Measurements from ENCODE around the gene PLAU.
"Not testable (repeated sequence)": the region's sequence is repeated elsewhere in the genome, so short reads cannot be mapped to it uniquely, and the experiment has no call there.

Gene PLAU

DNA sequence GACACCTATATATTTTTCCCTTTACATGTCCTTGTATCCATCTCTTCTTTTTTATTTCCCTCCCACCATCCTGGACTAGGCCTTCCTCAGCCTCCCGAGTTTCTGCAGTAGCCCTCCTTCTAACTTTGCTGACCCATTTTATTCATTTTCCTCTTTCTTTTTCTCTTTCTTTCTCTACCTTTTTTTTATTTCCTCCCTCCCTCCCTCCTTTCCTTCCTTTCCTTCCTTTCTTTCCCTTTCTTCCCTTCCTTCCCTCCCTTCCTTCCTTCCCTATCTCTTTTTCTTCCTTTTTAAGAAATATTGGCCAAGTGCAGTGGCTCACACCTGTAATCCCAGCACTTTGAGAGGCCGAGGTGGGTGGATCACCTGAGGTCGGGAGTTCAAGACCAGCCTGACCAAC, 26.9 kb upstream of the PLAU start:
- Mint-ChIP-seq H3K9me3 (no peaks in the 10 kb centered on the region), H3K4me3 (no peak overlapping the region), H3K36me3 (no peaks in the 10 kb centered on the region), H3K27me3 (peaks cover 25% of the 10 kb centered on the region), H3K27ac (no peak overlapping the region), H3K4me1 (peaks cover 16% of the 10 kb centered on the region)
- DNase-seq, result no peak
- CTCF ChIA-PET, result interaction anchor here (0.7 to 18.8 kb wide), 4 partner anchors 33 to 68 kb away, joined by 3 to 511 read pairs (median 204); no protein-coding TSS in a partner anchor

DNA sequence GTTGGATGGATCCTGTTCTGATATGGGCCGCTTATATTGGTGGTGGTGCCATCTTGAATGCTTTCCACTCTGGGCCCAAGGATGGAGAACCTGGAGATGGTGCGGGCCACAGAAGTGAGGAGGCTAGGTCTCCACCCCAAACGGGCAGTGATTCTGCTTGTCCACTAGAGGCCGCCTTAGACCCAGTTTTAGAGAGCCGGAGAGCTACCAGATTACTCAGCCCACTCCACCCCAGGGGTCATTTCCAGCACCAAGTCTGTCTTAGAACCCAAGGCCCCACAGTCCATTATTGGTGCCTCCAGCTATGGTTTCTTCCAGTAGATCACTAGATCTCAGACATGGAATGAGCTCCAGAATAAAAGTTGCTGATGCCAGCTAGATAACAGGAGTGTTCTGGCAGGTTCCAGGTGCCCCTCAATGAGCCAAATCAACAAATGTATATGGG, 24.8 kb upstream of the PLAU start:
- no peak overlapping the region for H3K27ac Mint-ChIP-seq
- CTCF ChIA-PET, result interaction anchor here (0.6 to 18.8 kb wide), 43 partner anchors 8 to 348 kb away, joined by 3 to 511 read pairs (median 4); partner anchors contain the start of gene PLAU

DNA sequence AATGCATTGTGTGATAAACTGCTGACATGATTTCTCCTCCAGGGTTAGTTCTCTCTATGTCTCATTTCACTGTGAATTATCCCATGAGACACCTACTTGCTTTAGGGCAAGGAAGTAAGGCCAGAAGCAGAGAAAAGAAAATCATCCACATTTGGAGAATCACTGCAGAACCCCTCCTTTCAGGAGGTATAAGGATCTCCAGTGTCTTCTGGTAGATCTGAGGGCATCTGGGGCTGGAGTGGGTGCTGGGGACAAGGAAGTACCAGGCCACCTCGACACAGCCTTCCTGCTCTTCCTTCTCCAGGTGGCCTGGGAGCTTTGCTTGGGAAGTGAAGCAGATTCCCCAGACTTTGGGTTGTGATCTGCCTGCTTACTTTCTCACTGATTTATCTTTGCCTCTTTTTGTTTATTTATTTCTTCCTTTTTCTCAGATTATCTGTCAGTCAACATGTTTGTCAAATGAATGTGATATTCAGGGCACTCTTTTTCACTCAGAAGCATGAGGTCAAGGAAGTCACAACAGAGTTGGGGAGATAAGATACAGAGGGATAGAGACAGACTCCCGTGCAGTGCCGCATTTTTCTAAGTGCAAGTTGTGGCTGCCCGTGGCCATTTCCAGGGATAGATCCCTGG, 24.2 kb upstream of the PLAU start:
- Mint-ChIP-seq H3K27me3 (peaks cover 21% of the 10 kb centered on the region), H3K9me3 (no peaks in the 10 kb centered on the region), H3K27ac (no peak overlapping the region), H3K4me1 (peaks cover 2% of the 10 kb centered on the region), H3K36me3 (no peaks in the 10 kb centered on the region), H3K4me3 (no peak overlapping the region)
- DNase-seq, result no peak
- CTCF ChIA-PET, result interaction anchor here (0.6 to 18.8 kb wide), 50 partner anchors 7 to 348 kb away, joined by 3 to 511 read pairs (median 4); partner anchors contain the start of gene PLAU

More for the DNA sequence above, 24.8 kb upstream of the PLAU start:
- H3K27me3 Mint-ChIP-seq, result peaks cover 18% of the 10 kb centered on the region
- peak; percentile 77 for DNase-seq
- no peak overlapping the region for H3K4me3 Mint-ChIP-seq
- no peaks in the 10 kb centered on the region for H3K9me3 Mint-ChIP-seq
- peaks cover 2% of the 10 kb centered on the region for H3K4me1 Mint-ChIP-seq
- H3K36me3 Mint-ChIP-seq, result no peaks in the 10 kb centered on the region

DNA sequence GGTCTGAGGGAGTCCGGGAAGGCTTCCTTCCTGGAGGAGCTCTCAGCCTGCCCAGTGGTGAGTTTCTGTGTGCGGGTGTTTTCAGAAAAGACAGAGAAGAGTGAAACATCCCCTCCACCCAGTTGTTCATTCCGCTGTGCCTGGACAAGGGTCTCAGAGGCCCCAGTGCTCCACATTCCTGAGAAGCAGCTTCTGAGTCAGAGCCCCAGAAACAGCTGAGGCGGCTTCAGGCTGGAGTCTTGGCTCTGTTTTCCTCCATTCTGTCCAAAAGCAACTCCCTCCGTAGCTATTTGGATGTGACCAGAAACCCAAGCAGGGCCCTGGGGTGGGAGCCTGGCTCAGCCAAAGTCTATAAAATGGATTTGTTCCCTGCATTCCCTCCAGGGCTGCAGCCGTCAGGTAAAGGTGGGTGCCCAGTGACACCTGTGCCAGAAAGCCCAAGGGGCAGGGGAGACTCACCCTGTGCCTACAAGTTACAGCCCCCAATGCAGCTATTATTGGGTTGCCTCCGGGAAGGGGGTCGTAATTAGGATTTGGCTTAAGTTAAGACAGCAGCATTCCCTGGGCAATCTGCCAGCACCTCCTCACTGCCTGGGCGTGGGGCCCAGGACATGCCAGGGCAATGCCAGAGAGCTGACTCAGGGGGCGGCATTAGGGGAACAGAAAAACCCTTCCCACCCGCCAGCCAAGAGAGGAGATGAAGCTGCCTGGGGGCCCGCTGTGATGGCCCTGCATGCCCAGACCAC, 23.5 kb upstream of the PLAU start:
- Mint-ChIP-seq H3K4me3 (no peak overlapping the region), H3K4me1 (peaks cover 2% of the 10 kb centered on the region), H3K27me3 (peaks cover 24% of the 10 kb centered on the region), H3K9me3 (no peaks in the 10 kb centered on the region), H3K27ac (no peak overlapping the region), H3K36me3 (no peaks in the 10 kb centered on the region)
- CTCF ChIA-PET, result interaction anchor here (0.5 to 18.8 kb wide), 24 partner anchors 8 to 218 kb away, joined by 3 to 511 read pairs (median 5); no protein-coding TSS in a partner anchor
- DNase-seq, result no peak

DNA sequence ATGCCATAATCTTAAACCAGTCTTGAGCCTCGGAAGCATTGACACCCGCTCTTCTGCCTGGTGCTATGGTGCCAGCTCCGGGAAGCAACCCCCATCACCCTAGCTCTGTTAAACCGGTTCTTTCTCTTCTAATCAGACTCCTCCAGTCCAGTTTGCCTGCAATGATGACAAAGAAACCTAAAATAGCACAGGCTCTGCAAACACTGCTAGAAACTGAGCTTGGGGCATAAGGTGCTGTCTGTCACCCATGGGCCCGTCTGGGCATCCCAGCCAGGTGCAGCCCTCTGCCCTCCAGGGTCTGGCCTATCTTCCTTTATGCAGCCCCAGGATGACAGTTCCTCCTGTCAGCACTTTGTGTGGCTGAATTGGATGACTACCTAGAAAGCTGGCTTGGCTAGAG, 22.4 kb upstream of the PLAU start:
- no peaks in the 10 kb centered on the region for H3K36me3 Mint-ChIP-seq

DNA sequence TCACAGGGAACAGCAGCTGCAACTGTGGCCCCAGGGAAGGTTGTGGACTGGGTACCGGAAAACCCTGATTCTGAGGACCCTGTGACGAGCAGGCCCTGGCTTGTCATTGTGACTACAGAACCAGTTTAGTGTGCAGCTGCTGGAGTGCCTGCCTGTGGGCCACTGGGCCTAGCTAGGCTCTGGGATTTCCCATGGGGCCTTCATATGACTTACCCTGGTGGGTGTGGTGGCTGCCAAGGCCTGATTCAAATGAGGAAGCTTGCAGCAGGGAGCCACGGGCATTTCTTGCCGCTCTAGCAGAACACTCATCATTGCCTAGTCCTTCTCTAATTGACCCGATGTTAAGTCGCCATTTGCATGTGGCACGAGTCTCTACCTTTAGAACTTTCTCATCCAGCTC, 21.9 kb upstream of the PLAU start:
- Mint-ChIP-seq H3K9me3 (no peaks in the 10 kb centered on the region), H3K36me3 (no peaks in the 10 kb centered on the region), H3K4me1 (peaks cover 2% of the 10 kb centered on the region), H3K4me3 (no peak overlapping the region), H3K27me3 (peaks cover 30% of the 10 kb centered on the region), H3K27ac (no peak overlapping the region)
- DNase-seq, result no peak
- CTCF ChIA-PET, result interaction anchor here (0.7 to 18.8 kb wide), 11 partner anchors 10 to 345 kb away, joined by 3 to 511 read pairs (median 5); partner anchors contain the start of gene PLAU

More for the DNA sequence above, 22.4 kb upstream of the PLAU start:
- no peak for DNase-seq
- Mint-ChIP-seq H3K27me3 (peaks cover 28% of the 10 kb centered on the region), H3K4me3 (no peak overlapping the region), H3K27ac (no peak overlapping the region), H3K4me1 (peaks cover 2% of the 10 kb centered on the region), H3K9me3 (no peaks in the 10 kb centered on the region)
- CTCF ChIA-PET, result interaction anchor here (0.7 to 18.8 kb wide), 11 partner anchors 9 to 215 kb away, joined by 3 to 511 read pairs (median 5); partner anchors contain the start of gene PLAU

DNA sequence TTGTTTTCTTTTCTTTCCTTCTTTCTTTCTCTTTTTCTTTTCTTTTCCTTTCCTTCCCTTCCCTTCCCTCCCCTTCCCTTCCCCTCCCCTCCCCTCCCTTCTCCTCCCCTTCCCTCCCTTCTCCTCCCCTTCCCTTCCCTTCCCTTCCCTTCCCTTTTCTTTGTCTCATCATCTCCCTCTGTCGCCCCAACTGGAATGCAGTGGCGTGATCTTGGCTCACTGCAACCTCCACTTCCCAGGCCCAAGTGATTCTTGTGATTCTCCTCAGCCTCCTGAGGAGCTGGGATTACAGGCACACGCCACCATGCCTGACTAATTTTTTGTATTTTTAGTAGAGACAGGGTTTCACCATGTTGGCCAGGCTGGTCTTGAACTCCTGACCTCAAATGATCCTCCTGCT, 21.5 kb upstream of the PLAU start:
- CTCF ChIA-PET, result interaction anchor here (0.6 to 18.8 kb wide), 12 partner anchors 10 to 1346 kb away, joined by 3 to 511 read pairs (median 6); partner anchors contain the start of genes COMTD1 and PLAU
- peaks cover 31% of the 10 kb centered on the region for H3K27me3 Mint-ChIP-seq
- not testable (repeated sequence) for H3K4me1 Mint-ChIP-seq, H3K36me3 Mint-ChIP-seq, H3K9me3 Mint-ChIP-seq, DNase-seq, H3K27ac Mint-ChIP-seq, H3K4me3 Mint-ChIP-seq

DNA sequence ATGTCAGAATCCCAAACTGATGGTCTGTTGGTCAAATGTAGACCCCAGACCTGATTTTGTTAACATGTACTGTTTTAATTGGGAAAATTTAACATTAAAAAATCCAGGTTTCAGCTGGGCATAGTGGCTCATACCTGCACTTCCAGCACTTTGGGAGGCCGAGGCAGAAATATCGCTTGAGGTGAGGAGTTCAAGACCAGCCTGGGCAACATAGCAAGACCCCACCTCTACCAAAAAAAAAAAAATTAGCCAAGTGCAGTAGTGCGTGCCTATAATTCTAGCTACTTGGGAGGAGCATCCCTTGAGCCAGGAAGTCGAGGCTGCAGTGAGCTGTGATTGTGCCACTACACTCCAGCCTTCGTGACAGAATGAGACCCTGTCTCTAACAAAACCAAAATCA, 20.7 kb upstream of the PLAU start:
- DNase-seq, result no peak
- Mint-ChIP-seq H3K4me3 (no peak overlapping the region), H3K27ac (no peak overlapping the region), H3K27me3 (peaks cover 34% of the 10 kb centered on the region), H3K4me1 (peaks cover 2% of the 10 kb centered on the region), H3K36me3 (no peaks in the 10 kb centered on the region), H3K9me3 (no peaks in the 10 kb centered on the region)
- CTCF ChIA-PET, result interaction anchor here (0.6 to 18.8 kb wide), 8 partner anchors 9 to 1345 kb away, joined by 3 to 511 read pairs (median 5); partner anchors contain the start of gene COMTD1

DNA sequence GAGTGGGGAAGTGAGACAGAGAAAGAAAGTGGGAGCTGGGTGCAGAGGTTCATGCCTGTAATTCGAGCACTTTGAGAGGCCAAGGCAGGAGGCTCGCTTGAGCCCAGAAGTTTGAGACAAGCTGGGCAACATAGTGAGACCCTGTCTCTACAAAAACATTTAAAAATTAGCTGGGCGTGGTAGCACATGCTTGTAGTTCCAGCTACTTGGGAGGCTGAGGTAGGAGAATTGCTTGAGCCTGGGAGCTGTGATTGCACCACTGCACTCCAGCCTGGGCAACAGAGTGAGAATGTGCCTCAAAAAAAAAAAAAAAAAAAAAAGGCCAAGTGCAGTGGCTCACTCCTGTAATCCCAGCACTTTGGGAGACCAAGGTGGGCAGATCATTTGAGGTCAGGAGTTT, 20.1 kb upstream of the PLAU start:
- not testable (repeated sequence) for H3K4me3 Mint-ChIP-seq, H3K4me1 Mint-ChIP-seq, H3K9me3 Mint-ChIP-seq, DNase-seq, H3K36me3 Mint-ChIP-seq, H3K27ac Mint-ChIP-seq
- H3K27me3 Mint-ChIP-seq, result peaks cover 34% of the 10 kb centered on the region
- CTCF ChIA-PET, result interaction anchor here (0.8 to 18.8 kb wide), 7 partner anchors 9 to 190 kb away, joined by 3 to 511 read pairs (median 4); no protein-coding TSS in a partner anchor

DNA sequence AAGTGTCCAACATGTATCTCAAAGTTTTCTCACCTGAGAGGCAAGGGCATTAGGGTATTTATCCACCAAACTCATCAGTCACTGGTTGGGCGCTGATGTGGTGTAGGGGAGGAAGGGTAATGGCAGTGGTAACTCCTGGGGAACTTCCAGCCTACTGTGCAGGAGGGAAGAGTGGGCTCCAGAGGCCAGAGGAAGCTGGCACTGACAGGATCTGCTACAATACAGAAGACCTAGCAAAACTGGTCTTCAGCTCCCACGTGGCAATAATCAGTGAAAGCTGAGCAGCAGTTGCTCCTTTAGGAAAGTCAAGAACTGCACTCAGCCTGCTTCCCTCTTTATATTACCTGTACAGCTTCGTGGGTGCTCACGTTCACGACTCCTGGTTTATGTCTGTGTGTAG, 19.4 kb upstream of the PLAU start:
- Mint-ChIP-seq H3K4me1 (peaks cover 2% of the 10 kb centered on the region), H3K27me3 (peaks cover 34% of the 10 kb centered on the region), H3K4me3 (no peak overlapping the region), H3K36me3 (no peaks in the 10 kb centered on the region), H3K27ac (no peak overlapping the region), H3K9me3 (no peaks in the 10 kb centered on the region)
- DNase-seq, result no peak
- CTCF ChIA-PET, result interaction anchor here (0.6 to 18.8 kb wide), 7 partner anchors 9 to 189 kb away, joined by 3 to 511 read pairs (median 3); no protein-coding TSS in a partner anchor

DNA sequence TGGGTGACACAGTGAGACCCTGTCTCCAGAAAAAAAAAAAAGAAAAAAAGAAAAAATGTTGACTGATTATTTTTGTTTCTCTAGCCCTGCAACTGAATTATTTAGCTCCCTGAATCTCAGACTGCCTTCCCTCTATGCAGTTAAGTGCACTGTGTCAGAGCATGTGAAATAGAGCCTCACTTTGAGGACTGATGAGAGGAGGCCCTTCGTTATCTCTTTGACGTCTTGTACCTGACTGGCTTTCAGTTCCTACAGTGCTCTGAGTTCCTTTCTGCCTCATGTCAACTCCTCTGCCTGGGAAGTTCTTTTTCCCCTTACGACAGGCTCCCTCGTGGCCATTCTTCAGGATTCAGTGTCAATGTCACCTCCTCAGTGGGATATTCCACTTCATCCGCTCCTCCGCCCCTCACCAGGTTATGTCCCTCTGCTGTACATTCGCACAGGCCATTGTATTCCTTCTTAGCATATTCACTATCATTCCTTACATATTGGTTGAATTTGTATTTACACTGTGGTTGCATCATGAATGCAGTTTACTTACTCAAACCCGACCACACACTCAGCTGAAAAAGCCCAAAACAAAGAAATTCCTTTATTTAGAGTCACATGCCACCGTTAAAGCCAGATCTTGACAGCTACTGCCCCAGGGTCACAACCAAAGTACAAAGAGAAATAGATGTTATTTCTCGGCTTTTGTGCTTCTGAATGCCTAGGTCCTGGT, 18.5 kb upstream of the PLAU start:
- DNase-seq, result no peak
- CTCF ChIA-PET, result interaction anchor here (0.8 to 18.8 kb wide), 6 partner anchors 12 to 188 kb away, joined by 3 to 511 read pairs (median 6); no protein-coding TSS in a partner anchor
- no peaks in the 10 kb centered on the region for H3K4me1 Mint-ChIP-seq
- peaks cover 27% of the 10 kb centered on the region for H3K27me3 Mint-ChIP-seq
- no peaks in the 10 kb centered on the region for H3K9me3 Mint-ChIP-seq
- no peaks in the 10 kb centered on the region for H3K36me3 Mint-ChIP-seq
- no peak overlapping the region for H3K4me3 Mint-ChIP-seq
- H3K27ac Mint-ChIP-seq, result no peak overlapping the region

DNA sequence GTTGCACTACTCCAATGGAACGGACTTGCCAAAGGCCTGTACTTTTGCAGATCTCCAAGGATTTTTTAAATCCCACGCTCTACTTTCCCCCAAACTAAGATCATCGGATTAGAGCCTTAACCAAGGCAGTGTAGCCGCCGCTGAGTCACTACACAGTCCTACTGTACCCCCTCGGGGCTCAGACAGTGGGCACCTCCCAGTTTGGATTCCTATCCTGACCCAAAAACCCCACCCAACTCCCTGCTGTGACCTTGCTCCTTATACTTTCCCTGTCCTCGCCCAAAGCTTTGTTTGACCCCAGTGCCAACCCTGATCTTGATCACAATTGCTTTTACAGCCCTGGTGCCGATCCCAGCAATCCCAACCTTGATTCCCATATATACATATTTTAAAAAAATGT, 17.5 kb upstream of the PLAU start:
- Mint-ChIP-seq H3K27me3 (peaks cover 32% of the 10 kb centered on the region), H3K27ac (no peak overlapping the region), H3K9me3 (no peaks in the 10 kb centered on the region), H3K36me3 (no peaks in the 10 kb centered on the region), H3K4me3 (no peak overlapping the region), H3K4me1 (no peaks in the 10 kb centered on the region)
- DNase-seq, result no peak
- CTCF ChIA-PET, result interaction anchor here (1.4 to 18.8 kb wide), 5 partner anchors 7 to 47 kb away, joined by 3 to 511 read pairs (median 9); no protein-coding TSS in a partner anchor

DNA sequence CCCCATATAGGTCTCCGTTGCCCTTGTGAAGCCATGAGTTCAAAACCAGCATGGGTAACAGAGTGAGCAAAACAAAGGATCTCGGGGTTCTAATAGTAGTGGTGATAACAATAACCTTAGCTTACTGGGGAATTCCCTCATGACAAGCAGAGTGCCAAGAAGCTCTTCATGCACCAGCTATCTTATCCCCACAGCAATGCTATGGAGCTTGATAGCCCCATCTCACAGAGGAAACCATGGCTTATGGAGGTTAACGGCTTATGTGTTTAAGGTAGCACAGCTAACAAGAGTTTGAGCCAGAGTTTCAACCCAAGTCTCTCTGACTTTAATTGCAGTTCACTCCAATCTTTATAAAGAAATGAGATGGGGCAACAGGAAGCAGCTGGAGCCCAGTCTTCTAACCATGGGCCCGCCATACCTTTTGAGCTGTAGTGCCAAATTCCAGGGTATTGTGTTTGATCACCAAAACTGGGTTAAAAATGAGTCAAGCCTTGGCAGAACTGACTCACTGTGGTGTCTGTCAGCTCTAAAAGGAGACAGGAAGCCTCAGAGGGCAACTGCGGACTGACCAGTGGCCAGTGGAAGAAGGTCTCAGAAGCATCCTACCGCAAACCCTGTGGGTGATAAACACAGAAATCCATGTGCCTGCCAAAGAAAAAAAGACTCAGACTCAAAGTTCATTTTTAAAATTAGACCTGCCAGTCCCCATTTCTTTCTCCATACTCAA, 16.5 kb upstream of the PLAU start:
- no peak overlapping the region for H3K4me3 Mint-ChIP-seq
- DNase-seq, result no peak
- H3K36me3 Mint-ChIP-seq, result no peaks in the 10 kb centered on the region
- no peaks in the 10 kb centered on the region for H3K9me3 Mint-ChIP-seq
- CTCF ChIA-PET, result interaction anchor here (0.8 to 2.1 kb wide), 5 partner anchors 8 to 46 kb away, joined by 3 to 10 read pairs (median 6); no protein-coding TSS in a partner anchor
- no peak overlapping the region for H3K27ac Mint-ChIP-seq
- H3K4me1 Mint-ChIP-seq, result no peaks in the 10 kb centered on the region
- peaks cover 40% of the 10 kb centered on the region for H3K27me3 Mint-ChIP-seq

Data from activated naive CD4-positive, alpha-beta T cell treated with anti-CD3 and anti-CD28 coated beads, Interleukin-2, amount 10 ng/mL, durations not matched to agents 7 days and 5 days (primary cell).